HG02571 (cell line): Measurements from ENCODE around the gene C6orf132.
"Not testable (repeated sequence)": the region's sequence is repeated elsewhere in the genome, so short reads cannot be mapped to it uniquely, and the experiment has no call there.

Experiments used
- ATAC-seq: cut with Tn5 transposase; IDR thresholded peaks from one replicate; pipeline ENCODE4 v1.9.1; 2021; ENCODE audit warnings: mild to moderate bottlenecking, moderate library complexity; ENCODE audit not compliant: unreplicated experiment

Gene C6orf132, protein sequence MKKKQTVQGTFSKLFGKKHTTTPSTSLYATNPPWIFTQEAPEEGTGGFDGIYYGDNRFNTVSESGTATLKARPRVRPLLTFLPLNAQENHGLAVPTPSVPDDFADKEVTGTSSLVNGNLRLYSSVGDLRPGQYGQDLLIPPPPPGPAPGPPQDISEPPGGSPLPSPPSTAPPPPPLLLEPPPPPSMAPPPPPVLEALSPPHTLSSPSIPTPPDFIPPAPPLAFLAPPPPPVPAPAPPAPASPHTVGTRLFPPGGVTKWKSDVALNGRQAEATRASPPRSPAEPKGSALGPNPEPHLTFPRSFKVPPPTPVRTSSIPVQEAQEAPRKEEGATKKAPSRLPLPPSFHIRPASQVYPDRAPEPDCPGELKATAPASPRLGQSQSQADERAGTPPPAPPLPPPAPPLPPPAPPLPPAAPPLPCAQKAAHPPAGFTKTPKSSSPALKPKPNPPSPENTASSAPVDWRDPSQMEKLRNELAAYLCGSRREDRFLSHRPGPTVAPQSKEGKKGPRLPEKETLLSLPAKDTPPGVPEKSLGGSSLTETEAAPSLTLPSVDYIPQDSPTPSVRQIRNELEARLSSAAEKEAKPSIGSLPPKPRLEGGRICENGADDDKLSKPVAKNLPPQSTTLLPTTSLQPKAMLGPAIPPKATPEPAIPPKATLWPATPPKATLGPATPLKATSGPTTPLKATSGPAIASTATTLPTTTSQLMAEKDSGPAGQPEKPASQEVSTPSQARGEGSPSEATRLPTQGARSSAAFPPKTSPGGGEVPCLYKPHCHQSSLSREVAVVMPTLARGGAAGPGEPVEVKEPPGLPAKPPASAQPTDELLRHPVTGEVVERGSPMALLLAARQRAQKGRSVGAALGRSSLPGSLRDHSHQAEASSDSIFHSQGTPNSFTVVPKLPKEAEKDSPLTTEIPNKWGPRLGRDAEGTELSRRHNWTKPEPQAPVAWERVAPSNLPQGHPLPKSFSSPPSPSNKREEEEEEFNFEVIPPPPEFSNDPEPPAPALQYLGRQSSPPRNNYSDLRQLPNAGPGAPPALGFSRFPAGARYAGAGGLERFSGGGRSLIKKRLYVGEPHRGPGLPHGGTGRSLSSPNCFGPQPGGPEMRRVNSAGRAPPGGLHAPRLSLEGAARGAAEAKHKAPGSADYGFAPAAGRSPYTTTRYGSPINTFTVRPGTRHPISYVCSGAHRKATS

DNA sequence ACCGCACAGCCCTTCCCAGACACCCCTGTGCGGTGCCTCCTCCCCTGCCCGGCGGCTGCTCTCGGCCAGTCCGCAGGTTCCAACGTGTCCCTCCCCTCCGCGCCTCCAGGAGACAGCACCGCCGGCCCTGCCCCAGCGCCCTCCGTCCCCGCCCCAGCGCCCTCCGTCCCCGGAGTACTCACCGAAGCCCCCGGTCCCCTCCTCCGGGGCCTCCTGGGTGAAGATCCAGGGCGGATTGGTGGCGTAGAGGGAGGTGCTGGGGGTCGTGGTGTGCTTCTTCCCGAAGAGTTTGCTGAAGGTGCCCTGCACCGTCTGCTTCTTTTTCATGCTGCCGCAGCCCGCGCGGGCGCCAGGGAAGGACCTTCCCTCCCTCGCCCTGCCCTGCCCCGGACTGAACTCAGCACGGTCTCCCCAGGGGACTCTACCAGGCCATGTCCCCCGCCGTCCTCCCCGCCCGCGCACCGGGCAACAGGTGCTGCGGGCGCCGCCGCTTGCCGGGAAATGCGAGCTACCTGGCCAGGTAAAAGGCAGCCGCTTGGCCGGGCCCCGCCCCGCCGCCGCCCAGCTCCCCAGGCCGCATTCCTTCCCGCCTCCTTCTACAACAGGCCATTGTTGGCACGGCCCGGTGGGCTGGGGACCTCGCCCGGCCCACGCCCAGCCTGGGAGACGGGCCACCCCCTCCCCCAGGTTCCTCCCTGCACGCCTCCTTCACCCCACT is at the start of gene C6orf132:
TSS of gene C6orf132 (minus strand) at position 503 of the 718 bp plus-strand sequence. CDS start at position 327, 176 bp downstream.
- ATAC-seq, result no peak

DNA sequence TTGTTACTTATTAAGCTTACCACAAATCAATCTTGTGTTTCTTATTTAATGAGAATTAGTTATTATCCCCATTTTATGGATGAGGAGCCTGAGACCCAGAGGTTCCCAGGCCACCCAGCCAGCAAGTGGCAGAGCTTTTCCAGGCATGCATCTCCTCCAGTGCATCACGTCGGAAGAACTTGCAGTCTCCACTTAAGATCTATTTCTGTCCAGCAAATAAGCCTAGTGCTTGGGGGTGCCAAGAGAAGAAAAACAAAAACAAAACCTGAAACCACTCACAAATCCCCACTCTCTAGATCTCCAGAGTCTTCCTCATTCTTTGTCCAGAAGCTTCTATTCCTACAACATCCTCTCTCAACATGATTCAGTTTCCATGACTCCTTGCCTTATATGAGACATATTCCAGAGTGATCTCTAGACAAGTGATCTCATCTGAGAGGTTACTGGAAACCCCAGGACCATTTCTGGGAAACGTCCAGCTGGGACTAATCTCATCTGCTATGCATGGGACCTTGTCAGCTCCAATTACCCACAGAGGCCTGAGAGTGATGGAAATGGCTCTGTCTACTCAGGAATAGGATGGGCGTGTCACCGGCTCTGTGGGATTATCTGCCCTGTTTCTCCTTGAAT is 48.2 kb upstream of the C6orf132 start:
- no peak for ATAC-seq

DNA sequence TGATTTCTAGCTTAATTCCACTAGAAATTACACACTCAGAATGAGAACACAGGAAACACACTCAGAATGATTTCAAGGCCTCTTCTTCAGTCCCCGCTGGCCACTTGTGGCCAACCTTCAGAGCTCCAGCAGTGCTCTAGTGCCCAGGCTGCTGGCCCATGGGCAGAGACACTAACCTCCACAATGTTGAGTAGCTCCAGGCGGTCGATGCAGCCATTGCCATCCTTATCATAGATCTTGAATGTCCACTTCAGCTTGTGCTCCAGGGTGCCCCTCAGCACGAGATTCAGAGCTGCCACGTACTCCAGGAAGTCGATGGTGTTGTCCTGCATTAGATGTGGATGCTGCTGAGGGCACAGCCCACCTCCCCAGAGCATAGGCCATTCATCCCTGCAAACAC is 46.0 kb upstream of the C6orf132 start:
- ATAC-seq, result no peak

DNA sequence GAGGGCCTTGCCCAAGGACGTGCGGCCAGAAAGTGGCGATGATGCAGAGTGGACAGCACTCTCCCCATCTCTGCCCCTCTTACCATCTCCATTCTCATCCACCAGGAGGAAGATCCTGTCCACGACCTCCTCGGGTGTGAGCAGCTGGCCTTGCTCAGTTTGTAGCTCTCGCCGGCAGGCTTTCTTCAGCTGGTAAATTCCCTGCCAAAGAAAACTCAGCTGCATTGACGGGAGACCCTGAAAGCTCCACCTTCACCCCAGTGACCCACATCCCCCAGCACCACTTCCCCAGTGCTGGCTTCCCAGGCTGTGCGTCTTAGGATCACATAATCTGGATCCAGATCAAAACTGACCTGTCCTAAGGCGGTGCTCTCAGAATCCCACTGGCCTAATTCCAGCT is 43.2 kb upstream of the C6orf132 start:
- ATAC-seq, result no peak

DNA sequence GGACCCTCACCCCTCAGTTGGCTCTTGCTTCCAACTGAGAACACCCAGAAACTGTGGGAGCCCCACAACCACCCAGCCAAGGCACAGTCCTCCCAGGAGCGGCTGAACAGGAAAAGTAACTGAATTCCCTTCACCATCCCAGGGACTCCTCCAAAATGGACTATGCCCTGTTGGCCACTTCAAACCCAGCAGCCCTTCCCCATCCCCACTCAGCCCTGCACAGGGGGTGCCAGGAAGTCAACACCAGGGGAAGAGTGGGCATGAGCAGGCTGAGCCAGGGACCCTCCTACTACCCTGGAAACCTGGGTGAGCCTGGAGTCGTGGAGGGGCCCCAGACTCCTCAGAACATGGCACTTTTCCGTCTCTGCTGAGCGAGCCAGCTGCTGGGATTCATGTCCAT is 42.1 kb upstream of the C6orf132 start:
- no peak for ATAC-seq

DNA sequence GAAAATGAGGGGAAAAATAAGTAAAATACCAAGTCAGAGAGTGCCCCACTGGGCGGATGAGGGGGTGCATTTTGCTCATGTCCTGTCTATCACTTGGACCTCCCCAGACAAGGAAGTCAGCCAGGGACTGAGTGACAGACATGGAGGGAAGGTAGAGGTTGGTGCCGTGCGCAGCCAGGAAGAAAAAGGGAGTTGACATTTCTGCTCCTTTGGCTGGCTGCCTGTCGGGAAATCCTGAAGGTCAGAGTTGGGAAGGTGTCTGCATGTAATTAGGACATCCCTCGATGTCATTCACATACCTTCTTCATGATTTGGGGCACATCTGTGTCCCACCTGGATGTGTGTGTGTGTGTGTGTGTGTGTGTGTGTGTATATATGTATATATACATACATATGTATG is 39.7 kb upstream of the C6orf132 start:
- no peak for ATAC-seq

DNA sequence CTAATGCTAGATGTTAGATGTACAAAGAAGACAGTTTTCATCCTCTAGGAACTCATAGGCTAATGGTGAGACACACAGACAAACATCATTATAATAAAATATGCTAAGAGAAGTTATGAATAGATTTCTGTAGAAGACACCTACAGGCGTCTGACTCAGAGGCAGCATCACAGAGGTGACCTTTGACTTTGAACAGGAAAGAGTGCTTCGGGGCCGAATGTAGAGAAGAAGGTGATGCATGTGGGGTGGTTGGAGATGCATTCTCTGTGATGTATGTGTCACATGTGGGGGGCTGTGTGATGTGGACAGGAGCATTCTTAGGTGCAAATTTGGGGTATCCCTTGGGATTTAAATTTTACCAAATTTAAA is 37.5 kb upstream of the C6orf132 start:
- ATAC-seq, result no peak

DNA sequence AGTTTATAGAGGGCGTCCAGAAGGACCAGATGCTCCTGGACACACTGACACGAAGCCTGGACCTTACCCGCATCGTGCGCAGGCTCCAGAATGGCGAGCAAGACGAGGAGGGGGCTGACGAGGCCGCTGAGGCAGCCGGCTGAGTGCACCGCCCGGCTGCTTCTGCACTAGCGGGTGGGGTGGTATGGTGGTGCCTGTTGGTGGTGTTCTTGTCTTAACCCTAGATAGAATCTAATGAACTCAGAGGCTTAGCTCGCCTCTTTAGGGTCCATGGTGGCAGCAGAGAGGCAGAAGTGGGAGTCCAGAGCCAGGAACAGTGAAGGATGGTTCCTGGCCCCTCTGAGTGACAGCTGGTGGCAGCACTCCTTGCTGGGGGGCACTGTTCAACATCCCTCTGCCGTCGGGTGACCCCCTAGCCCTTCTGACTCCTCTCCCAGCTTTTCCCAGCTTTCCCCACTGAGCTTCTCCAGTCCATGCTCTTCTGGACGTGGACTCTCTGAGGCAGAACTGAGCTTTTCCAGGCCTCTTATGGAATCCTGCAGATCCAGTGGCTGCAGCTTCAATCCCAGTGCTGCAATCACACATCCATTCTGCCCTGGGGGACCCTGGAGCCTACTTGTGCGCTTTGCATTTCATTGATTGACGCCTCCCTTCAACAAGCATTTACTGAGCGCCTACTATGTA is 37.0 kb upstream of the C6orf132 start:
- ATAC-seq, result no peak

DNA sequence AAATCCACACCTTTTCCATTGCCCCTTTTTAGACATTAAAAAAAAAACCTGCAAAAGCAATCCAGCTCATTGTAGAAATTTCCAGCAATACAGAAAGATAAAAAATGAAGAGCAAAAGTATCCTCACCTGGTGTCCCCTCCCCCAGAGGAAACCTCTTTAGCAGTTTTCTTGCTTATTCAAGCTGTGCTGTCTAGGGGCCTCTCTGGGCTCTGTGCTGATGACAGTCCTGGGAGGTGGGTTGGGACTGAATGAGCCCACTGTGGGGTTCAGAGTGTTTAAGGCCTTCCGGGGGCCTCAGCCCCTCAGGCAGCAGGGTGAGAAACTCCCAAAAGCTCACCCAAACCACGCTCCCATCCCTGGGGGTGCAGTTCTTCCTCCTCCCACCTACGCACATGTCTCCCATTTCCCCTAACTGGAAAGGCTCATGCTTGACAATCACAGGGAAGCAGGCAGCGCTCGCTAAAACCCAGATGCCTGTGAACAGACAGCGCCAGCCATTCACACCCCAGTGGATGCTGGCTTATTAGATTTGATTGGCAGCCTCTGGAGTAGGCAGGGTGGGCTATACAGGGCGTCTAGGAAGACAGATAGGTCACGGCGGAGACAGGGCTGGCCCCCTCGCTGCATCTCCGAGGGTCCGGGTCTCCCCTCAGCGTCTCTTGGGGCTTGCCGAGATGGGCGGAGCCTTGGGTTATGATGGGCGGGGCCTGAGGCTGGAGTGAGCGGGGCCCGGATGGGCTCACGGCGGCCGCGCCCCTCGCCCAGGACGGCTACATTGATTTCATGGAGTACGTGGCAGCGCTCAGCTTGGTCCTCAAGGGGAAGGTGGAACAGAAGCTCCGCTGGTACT is 35.3 kb upstream of the C6orf132 start:
- no peak for ATAC-seq

DNA sequence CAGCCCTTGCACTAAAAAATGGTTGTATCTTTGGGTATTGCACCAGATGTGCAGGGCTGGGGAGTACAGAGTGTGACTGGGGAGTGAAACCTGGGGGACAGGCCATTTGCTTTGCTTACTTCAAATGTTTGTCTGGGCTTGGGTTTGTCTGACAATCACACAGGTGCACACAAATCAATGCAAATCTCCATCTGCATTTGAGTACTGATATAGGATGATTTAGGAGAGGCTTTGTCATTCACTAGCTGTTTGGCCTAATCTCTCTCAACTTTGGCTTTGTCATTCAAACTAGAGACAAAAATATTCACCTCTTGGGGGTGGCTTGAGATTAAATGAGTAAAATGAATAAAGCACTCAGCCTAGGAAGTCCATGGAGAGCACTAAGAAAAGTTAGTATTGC is 34.6 kb upstream of the C6orf132 start:
- ATAC-seq, result no peak

DNA sequence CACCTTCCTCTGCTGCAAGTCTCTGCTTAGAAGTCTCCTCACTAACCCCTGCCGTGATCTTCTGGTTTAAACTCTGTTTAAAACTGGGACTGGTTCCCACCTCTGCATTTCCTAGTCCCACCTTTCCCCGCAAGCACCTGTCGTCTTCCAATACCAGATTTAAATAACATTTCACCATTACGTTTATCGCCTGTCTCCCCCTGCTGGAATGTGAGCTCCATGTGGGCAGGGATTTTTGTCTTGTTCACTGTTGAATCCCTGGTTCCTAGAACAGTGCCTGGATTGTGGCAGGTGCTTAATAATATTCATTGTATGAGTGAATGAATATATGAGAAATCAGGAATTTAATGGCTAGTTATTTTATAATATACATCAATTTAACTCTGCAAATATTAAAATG is 33.4 kb upstream of the C6orf132 start:
- no peak for ATAC-seq

DNA sequence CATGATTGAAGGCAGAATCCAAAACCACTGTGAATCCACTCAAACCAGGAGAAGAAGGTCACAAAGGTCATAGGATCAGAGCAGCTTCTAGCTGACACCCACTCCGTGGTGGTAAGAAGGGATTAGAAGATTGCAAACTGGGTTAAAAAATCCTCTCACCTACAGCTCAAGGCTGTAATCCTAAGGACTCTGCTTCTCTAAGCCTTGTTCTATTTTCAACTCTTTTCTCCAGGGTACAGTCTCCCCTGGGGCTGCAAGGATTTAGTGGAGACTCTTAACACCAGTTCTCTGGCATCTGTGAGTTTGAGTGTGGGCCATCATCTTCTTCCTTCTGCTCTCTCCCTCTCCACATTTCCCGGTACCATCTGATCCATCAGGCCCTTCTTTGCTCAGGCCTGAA is 30.7 kb upstream of the C6orf132 start, which contains the start of gene GUCA1A:
TSS of gene GUCA1A (plus strand) at position 264 of the 400 bp plus-strand sequence. CDS start 250 bp downstream, outside the sequence.
- no peak for ATAC-seq

DNA sequence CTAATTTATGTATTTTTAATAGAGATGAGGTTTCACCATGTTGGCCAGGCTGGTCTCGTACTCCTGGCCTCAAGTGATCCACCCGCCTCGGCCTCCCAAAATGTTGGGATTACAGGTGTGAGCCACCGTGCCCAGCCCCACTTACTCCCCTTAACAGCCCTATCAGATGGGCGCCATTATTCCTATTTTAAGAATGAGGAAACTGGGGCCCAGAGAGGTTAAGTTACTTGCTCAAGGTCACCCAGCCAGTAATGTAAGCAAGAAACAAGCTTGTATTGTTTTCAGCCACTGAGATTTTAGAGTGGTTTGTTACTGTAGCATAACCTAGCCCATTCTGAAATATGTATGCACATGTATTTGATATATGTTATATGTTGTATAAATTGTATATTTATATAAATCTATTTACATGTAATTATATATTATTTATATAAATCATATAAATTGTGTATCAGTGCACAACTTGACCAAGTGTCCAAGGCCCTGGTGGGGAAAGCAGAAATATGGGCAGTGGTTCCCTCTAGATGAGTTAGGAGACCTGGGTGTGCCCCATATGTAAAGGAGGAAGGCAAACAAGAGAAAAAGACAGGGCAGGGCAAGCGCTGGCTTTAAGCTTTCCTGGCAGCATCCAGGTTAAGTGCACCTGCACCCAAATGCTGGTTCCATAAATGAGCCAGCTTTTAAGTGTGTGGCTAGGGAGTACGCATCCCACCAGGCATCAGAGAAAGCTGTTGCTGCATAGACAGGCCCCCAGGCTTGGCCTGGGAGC is 29.6 kb upstream of the C6orf132 start:
- no peak for ATAC-seq

DNA sequence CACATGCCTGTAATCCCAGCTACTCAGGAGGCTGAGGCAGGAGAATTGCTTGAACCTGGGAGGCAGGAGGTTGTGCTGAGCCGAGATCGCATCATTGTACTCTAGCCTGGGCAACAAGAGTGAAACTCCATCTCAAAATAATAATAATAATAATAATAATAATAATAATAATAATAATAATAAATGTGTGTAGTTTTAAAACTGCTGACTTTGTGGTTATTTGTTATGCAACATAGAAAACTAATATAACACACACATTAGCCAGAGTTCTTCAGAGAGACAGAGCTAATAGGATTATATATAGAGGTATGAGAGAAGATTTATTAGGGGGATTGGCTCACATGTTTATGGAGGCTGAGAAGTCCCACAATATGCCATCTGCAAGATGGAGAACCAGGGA is 27.4 kb upstream of the C6orf132 start:
- ATAC-seq, result not testable (repeated sequence)

DNA sequence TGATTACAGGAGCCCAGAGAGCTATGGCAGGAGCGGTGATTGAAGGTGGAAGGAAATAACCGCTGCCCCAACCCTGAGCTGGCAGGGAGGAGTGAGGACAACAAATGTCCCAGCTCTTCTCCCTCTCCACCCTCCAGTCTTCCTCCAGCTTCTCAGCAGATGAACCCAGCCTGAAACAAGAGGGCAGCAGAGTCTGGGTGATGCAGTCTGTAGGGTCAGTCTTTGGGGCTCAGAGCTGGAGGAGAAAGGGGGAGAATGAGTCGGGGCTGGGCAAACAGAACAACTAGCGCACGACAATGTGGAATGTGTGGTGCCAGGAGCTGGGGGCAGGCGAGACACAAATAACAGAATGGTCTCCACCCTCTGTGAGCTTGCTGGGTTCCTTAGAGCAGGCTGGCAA is 26.2 kb upstream of the C6orf132 start:
- no peak for ATAC-seq

DNA sequence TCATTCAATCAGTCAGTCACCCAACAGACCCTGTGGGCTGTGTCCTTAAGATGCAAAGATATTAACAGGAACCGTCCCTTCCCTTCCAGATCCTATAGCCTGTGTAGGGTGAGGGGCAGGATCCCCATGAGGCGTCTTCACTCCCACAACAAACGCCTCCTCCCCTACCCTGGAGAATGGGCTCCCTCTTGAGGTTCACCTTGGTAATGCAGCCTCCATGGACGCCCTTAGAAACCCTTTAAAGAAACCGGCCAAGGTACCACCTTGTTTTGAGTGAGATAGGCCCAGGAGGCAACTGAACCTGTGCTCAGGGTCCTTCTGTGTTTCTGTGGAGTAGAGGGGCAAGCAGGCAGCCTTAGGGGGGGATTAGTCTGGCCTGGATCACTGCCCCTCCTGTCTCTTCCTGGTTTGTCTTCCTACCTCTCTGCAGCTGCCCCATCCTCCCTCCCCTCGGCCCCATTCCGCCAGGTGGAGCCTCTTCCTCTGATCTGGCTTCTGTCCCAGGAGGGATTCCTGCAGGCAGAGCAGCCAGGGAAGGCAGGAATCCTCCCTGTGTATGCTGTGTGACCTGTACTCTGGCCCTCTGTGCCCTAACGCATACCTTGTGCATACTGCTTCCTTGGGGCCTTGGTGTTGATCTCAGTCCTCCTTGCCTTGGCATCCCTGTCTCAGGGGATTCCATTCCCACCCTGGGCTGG is 24.2 kb upstream of the C6orf132 start:
- no peak for ATAC-seq

DNA sequence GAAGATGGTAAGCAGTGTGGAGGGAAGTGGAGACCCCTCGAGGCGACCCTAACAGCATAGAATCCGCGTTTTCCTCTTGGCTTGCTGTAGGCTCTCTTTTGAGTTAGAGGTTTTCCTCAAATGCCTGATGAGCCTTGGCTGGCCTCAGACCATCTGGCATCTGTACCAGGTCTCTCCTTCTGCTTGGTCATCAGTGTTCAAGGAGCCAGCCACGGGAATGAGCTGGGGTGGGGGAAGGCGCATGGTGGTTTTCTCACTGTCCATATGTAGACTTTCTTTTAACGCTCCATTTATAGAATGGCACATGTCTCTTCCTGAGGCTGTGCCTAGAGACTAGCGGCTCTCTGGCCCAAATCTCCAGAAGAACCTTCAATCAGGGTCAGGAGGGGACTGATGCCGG is 22.6 kb upstream of the C6orf132 start:
- ATAC-seq, result no peak
